Colonic mucosa (tissue), 4 donors: ENCODE data around the gene LHFPL2. TPM values are rescaled to one million over a fixed set of nuclear protein-coding genes. Genes with fewer than 3 reads are reported as not detected.

Experiments
- DNase-seq: peaks from one replicate; pipeline ENCODE4 v3.0.0-alpha.2; 2020
- H3K27ac ChIP-seq: fragments of 200-600 bp; one replicate; pipeline ENCODE4 v1.8.0; 2021
- H3K27me3 ChIP-seq: fragments of 200-600 bp; one replicate; pipeline ENCODE4 v1.8.0; 2021
- H3K36me3 ChIP-seq: fragments of 200-600 bp; one replicate; pipeline ENCODE4 v1.8.0; 2021
- H3K4me1 ChIP-seq: fragments of 200-600 bp; one replicate; pipeline ENCODE4 v1.8.0; 2021; ENCODE audit warnings: mild to moderate bottlenecking
- H3K4me3 ChIP-seq: fragments of 200-600 bp; one replicate; pipeline ENCODE4 v1.8.0; 2021
- H3K9ac ChIP-seq, 2 donors: one replicate each; pipeline ENCODE4 v1.7.0; 2013; ENCODE audit warnings: control low read depth in 2 of 2, low read depth in 2 of 2, low read length in 2 of 2
- H3K9me3 ChIP-seq: fragments of 200-600 bp; one replicate; pipeline ENCODE4 v1.8.0; 2021
- intact Hi-C: fragments of 100-400 bp; cut with DNase I; formaldehyde crosslinking; loops from one replicate; pipeline ENCODE4 v1.14.1; 2022
- total RNA-seq, 2 donors: library from RNA; stranded (reverse); fragmentation: NEBNext Ultra II Directional in 1 of 2; extraction: Animal tissue kit (Norgen Biotek cat#: 25700) in 1 of 2; gene quantifications; one replicate each; pipeline ENCODE4 v1.2.1, GENCODE V29; 2021
- TF ChIP-seq, protein P1 (sequence below): fragments of 200-600 bp; IDR thresholded peaks from one replicate; pipeline ENCODE4 v1.8.0; 2022; ENCODE audit warnings: antibody characterized with exemption, mild to moderate bottlenecking
- donor health status: healthy.
- donor health status: DM: no; HTN: no; CAD: no.
- donor health status: DM: no; HTN: no; CAD: no.

LHFPL2 gene
- total RNA-seq, 2 donors from 2014 or later = 35.5 to 39.2 TPM

DNA sequence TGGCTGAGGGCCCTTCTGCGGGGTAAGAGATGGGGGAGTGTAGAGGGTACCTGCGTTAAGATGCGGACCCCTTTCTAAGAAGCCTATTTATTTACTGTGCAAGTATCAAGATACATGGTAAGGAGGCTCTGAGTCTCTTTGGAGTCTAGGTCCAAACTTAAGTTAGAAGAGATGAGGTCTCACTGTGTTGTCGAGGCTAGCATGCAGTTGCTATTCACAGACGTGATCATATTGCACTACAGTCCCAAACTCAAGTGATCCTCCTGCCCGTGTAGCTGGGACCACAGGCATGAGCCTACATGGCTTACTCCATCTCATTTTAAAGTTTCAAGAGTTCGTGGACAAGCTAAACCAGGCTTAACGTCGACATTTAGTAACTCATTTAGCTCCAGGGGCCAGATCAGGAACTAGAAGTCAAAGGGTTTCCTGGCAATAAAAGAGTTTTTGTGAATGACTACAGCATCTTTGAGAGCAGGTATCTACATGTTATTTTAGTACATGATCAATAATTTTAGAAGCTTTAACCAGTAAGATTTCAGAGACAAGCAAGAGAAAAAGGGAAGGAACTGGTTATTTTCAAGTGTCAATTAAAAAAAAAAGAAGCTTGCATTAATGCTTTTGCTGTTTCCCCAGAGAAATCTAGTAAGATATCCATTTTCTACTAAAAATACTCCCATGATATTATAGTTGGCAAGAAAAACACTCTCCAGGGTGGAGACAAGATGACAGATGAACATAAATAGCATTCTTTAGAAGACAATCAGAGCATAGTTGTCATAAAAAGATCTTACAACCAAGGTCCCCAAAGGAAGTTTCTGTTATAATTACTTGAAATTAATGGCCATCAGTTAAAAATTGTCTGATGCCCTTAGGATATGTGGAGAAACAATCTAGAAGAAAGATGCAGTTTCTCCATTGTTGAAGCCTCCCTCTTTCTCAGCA, 146.9 kb downstream of the LHFPL2 start:
- DNase-seq = no peak
- TF ChIP-seq, protein P1, sequence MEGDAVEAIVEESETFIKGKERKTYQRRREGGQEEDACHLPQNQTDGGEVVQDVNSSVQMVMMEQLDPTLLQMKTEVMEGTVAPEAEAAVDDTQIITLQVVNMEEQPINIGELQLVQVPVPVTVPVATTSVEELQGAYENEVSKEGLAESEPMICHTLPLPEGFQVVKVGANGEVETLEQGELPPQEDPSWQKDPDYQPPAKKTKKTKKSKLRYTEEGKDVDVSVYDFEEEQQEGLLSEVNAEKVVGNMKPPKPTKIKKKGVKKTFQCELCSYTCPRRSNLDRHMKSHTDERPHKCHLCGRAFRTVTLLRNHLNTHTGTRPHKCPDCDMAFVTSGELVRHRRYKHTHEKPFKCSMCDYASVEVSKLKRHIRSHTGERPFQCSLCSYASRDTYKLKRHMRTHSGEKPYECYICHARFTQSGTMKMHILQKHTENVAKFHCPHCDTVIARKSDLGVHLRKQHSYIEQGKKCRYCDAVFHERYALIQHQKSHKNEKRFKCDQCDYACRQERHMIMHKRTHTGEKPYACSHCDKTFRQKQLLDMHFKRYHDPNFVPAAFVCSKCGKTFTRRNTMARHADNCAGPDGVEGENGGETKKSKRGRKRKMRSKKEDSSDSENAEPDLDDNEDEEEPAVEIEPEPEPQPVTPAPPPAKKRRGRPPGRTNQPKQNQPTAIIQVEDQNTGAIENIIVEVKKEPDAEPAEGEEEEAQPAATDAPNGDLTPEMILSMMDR = no peak
- Histone ChIP-seq H3K4me1 (no peaks in the 10 kb centered on the region), H3K9me3 (no peaks in the 10 kb centered on the region), H3K4me3 (no peak overlapping the region), H3K36me3 (no peaks in the 10 kb centered on the region), H3K9ac (no peak overlapping the region), H3K27ac (no peak overlapping the region), H3K27me3 (no peaks in the 10 kb centered on the region)
- intact Hi-C loops = no loop called here

DNA sequence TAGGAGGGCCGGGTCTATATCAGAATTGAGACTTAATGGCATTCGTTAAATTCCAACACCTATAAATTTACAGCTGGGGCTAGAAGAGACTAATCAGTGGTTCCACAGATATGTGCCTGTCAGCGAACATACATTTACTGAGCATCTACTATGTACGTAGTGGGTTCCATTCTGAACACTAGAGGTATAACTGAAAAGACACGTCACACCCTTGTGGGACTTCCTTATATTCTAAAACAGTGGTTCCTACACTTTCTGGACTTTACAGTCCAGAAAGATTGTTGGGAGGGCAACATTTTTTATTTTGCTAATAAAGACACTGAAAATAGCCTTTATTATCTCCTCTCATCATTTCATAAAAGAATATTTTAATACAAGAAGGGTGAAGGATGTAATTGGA, 147.7 kb downstream of the LHFPL2 start:
- DNase-seq = no peak
- TF ChIP-seq, protein P1 = no peak
- Histone ChIP-seq H3K4me1 (no peaks in the 10 kb centered on the region), H3K27ac (no peak overlapping the region), H3K9me3 (no peaks in the 10 kb centered on the region), H3K27me3 (no peaks in the 10 kb centered on the region), H3K9ac (no peak overlapping the region), H3K4me3 (no peak overlapping the region), H3K36me3 (no peaks in the 10 kb centered on the region)
- intact Hi-C loops = no loop called here

DNA sequence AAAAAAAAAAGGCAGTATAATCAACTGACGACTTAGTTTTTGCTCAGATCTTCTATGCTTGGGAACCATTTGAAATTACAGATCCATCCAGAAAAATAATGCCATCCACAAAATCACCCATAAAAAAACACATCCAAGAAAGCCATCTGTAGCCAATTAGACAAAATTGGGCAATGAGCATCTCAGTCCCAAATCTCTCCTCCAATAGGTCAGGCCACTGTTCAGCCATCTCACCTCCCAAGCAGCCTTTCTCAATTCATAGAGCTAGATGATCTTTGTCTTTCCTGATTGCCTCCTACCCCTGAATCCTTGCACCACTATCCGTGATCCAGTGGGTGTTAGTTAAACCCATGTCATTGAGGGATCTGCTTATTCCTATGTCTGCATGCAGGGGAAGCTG, 148.5 kb downstream of the LHFPL2 start:
- no peaks in the 10 kb centered on the region for H3K27me3 ChIP-seq
- no peaks in the 10 kb centered on the region for H3K4me1 ChIP-seq
- H3K36me3 ChIP-seq = no peaks in the 10 kb centered on the region
- TF ChIP-seq, protein P1 = no peak
- H3K4me3 ChIP-seq = no peak overlapping the region
- intact Hi-C loops = no loop called here
- no peaks in the 10 kb centered on the region for H3K9me3 ChIP-seq
- no peak overlapping the region for H3K27ac ChIP-seq
- no peak overlapping the region for H3K9ac ChIP-seq
- DNase-seq = peak; percentile 7

DNA sequence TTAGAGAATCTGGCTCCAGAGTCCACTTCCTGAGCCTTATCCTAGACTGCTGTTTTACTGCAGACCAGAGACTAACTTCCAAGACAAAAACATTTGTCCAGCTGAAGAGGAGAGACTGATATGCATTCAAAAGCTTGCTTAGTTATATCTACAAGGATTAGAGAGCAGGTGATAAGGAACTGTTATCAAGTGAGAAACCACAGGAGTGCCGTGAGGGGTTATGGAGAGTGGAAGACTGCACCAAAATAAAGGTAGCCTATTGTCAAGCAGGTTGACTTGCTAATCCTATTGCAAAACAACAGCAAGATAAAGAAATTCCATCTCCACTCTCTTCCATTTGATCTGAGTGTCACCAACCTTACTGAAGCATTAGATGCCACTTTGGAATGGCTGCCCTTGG, 149.1 kb downstream of the LHFPL2 start:
- intact Hi-C loops = no loop called here
- no peaks in the 10 kb centered on the region for H3K36me3 ChIP-seq
- H3K27ac ChIP-seq = no peak overlapping the region
- no peak overlapping the region for H3K4me3 ChIP-seq
- TF ChIP-seq, protein P1 = no peak
- no peaks in the 10 kb centered on the region for H3K4me1 ChIP-seq
- DNase-seq = no peak
- H3K27me3 ChIP-seq = no peaks in the 10 kb centered on the region
- no peaks in the 10 kb centered on the region for H3K9me3 ChIP-seq
- no peak overlapping the region for H3K9ac ChIP-seq

GRCh38 chr5:78497573-78498533, 150.7 kb downstream of the LHFPL2 start:
- H3K9me3 ChIP-seq = no peaks in the 10 kb centered on the region
- H3K27ac ChIP-seq = no peak overlapping the region
- intact Hi-C loops = no loop called here
- no peak overlapping the region for H3K4me3 ChIP-seq
- no peaks in the 10 kb centered on the region for H3K4me1 ChIP-seq
- peak; percentile 10 for DNase-seq
- H3K36me3 ChIP-seq = no peaks in the 10 kb centered on the region
- no peaks in the 10 kb centered on the region for H3K27me3 ChIP-seq
- H3K9ac ChIP-seq = no peak overlapping the region
- TF ChIP-seq, protein P1 = no peak
